Measurements from ENCODE around the gene FARP1.

The FARP1 gene

GRCh38 chr13:98289339-98289945 is 146.5 kb downstream of the FARP1 start:
- DNase-seq, result no peak

DNA sequence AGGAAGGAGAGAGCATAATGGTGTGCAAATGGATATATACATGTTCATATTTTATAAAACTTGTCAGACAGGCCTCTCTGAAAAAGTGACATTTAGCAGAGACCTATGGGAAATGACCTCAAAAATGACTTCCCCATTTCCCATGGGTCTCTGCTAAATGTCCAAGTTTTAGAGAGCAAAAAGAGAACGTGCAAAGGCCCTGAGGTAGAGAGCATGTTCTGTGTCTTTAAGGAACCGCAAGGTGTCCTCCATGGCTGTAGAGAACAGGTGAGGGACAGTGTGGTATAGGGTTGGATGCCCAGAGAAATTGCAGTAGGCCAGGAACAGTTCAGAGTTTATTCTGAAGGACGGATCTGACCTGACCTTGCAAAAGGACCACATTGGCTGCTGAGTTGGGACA is 147.4 kb downstream of the FARP1 start:
- DNase-seq, result no peak

GRCh38 chr13:98291658-98292057 is 148.8 kb downstream of the FARP1 start:
- no peak for DNase-seq

DNA sequence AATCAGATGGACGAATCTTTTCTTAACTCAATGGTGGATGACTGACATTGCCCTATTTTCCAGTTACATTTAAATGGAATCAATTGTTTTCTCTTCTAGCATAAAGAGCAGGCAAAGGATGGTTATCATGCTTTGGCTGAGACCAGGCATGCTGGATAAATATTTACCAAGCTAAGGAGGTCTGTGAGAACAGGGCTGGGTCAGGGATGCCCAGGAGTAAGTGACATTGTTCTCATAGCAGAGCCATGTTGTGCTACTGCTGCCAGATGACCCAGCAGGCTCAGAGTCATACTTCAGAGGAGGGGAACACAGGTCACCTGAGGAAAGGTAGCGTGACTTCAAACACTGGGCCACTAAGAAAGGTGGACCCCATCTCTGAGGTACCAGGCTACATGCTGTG is 150.2 kb downstream of the FARP1 start:
- no peak for DNase-seq

- no peak for DNase-seq
Observed at GRCh38 chr13:98293570-98294142, 150.8 kb downstream of the FARP1 start.

GRCh38 chr13:98295371-98295770 is 152.5 kb downstream of the FARP1 start:
- DNase-seq, result no peak

GRCh38 chr13:98297051-98297450 is 154.2 kb downstream of the FARP1 start:
- DNase-seq, result no peak

GRCh38 chr13:98297745-98298144 is 154.9 kb downstream of the FARP1 start:
- no peak for DNase-seq

DNA sequence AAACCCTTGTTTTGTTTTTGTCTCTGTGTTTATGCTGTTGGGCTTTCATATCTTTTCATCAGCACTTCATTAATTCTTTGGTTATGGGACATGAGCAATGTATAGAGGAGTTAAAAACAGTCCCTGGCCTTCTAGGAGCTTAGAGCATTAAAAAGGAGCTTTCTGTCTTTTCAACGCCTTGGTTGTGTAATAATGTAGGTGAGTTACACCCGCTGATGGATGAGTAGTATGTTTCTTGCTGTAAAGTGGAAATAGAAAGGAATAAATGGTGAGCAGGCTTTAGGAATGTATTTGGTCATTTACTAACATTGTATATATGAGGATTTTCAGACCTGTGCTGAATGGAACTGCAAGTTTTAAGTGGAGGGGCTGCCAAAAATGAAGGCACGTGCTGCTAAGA is 155.7 kb downstream of the FARP1 start:
- no peak for DNase-seq

DNA sequence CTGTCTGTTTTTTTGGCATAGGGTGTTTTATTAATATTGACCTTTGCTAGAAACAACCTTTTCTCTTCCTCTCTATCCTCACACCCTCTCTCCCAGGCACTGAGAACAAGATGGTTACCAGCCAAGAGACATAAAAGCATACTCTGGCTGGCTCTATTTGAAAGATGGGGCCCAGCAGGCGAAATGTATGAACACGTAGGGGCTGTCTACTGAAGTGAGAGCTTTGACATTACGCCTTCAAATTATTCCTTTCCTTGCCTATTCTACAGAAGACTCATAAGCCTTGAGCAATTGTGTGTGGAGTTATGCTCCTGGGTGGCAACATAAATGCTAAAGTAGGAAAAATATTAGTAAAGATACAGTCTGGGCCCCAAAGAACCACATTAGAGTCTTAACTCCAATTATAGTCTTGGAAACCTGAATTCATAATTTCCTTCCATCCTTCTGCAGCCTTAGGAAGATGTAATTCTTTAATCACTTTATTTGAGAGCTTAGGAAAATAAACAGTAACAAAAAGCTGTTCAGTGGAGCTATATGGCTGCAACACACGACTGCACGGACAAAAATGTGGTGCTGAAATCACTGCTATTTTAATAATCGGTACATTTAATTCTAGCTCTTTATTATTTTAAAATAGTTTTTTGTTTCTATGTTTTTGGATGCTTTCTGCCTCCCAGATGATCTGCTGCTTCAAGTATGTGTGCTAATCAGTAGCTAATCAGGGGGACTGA is 156.5 kb downstream of the FARP1 start:
- no peak for DNase-seq

- DNase-seq, result no peak
Observed at GRCh38 chr13:98299966-98300350, 157.1 kb downstream of the FARP1 start.

GRCh38 chr13:98300956-98301641 is 158.2 kb downstream of the FARP1 start:
- no peak for DNase-seq

DNA sequence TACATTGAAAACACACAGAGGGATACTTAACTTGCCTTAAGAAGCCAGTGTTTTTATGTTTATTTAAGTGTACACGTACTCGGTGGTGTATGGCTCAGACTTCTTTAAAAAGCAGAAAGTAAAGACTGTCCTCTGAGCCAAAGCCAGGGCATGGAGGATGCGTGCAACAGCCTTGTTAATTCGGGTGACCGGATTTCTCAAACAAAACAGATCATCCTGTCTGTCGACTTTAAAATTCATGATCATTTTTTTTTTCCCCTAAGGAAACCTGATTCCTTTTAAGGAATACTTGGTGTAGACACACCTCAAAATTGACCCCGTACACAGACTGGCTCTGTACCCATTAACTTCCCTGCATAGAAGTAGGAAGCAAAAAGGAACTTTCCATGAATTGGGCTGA is 158.8 kb downstream of the FARP1 start:
- no peak for DNase-seq

GRCh38 chr13:98303858-98304257 is 161.0 kb downstream of the FARP1 start:
- DNase-seq, result no peak

- no peak for DNase-seq
Observed at GRCh38 chr13:98305670-98306069, 162.8 kb downstream of the FARP1 start.

- no peak for DNase-seq
Observed at GRCh38 chr13:98307463-98308085, 164.7 kb downstream of the FARP1 start.

GRCh38 chr13:98308086-98308911 is 165.4 kb downstream of the FARP1 start:
- no peak for DNase-seq

DNA sequence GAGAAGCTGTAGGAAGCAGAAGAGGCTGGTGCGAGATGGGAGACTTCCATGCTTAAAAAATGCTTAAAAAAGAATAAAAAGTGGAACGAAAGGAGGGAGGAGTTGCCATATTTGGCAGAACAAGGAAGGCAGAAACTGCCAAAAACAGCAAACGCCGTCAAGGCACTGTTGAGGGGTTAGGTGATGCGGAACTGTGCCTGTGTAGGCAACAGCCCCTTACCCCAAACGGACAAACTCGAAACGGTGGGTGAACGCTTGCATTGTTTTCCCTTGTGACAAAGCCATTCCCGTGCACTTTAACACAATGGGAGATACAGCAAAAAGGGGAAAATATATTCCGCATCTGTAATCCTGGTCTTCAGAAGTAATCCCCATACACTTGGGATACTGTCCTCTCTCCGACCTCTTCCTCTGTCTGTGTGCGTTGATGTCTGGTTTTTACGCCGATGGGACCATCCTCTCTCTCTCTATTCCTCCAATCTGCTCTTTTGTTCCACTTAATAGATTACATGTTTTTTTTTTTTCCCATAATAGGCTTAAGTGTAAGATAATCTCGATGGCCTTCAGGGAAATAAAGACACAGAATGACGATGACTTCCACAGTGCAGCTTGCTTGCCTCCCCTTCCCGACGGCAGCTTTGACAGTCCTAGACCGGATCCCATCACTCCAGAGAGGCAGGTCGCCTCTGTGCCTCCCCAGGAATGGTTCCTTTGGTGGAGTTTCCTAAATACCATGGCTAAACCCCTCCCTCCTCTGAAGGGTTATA is 166.9 kb downstream of the FARP1 start:
- DNase-seq, result no peak

DNA sequence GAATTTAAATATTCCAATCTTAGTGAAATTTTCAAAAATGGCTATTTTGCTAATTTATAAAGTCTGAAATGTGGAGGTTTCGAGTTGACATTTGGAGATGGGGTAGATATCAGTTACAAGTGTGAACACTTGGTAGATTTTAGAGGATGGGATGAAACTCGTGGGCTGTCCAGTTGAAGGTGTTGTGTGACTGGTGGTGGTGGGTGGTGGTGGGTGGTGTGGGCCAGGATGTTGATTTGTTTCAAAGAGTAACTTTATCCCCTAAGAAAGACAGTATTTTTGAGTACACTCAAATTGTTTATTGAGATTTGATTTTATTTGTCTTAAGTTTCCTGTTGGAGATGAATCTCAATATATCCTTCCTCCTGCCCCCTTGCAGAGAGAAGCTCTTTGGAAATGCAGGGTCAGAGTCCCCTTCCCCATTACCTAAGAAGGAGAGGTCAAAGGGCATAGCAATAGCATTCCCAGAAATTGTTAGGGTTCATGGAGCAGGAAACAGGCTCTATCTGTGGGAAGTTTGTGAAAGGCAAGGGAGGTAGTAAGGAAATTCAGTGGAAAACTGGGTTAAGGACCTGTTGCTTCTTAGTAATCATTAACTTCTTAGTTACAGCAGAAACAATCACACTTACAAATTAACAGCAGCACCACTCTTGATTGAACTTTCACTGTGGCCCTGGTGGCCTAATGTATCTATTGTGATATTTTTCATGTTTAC is 167.7 kb downstream of the FARP1 start:
- DNase-seq, result no peak

DNA sequence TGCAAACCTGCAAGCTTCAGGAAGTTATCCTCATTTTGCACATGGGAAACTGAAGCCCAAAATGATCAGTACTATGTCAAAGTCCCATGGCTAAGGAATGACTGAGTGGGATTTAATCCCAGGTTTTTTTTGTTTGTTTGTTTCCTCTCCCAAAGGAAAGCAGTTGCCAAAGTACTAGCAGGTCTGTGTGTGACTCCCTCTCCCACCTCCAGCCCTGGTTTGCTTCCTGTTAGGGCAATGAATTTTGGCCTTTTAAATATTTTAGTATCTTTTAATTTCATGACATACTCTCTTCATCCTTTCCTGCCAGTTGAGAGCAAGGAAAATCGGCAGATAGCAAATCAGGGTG is 168.3 kb downstream of the FARP1 start:
- DNase-seq, result no peak

DNA sequence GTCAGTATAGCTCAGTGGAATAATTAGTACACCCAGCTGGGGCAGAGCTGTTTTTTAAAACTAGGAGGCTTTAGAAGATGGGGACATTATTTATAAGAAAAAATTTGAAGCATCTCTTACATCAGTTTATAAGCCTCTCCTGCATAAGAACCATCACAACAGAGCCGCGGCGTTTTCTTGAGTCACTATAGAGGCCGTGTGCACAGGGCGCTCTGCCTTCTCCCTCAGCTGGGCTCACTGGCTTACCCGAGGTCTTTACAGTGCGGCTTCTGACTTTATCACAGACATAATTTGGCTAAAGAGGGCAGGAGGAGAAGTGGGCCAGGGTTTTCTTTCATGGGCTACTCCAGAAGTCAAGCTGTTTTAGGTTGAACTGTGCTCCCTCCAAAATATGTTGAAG is 169.7 kb downstream of the FARP1 start:
- no peak for DNase-seq
